Esophagus squamous epithelium (tissue), 5 donors: ENCODE results near the gene LRIT3. TPM values are rescaled to one million over a fixed set of nuclear protein-coding genes. Genes with fewer than 3 reads are reported as not detected.

Experiments used
- DNase-seq: peaks from one replicate; lab custom pipeline; 2025; lab: John Stamatoyannopoulos, UW
- H3K27ac ChIP-seq, 4 donors: fragments of 200-600 bp; sonication (generic); one replicate each; pipeline ENCODE4 v1.5.1; 2016 to 2019; ENCODE audit warnings: mild to moderate bottlenecking in 1 of 4
- H3K27me3 ChIP-seq, 4 donors: fragments of 200-600 bp; sonication (generic); 1 replicate in 3 of 4; 2 replicates in 1 of 4; pipeline versions ENCODE4 v1.5.1 to v1.6.0; 2017 to 2021; ENCODE audit warnings: antibody characterized with exemption in 1 of 4
- H3K36me3 ChIP-seq, 3 donors: fragments of 200-600 bp; sonication (generic); one replicate each; pipeline ENCODE4 v1.5.1; 2016 to 2019
- H3K4me1 ChIP-seq, 3 donors: fragments of 200-600 bp; sonication (generic); one replicate each; pipeline ENCODE4 v1.5.1; 2017 to 2019
- H3K4me3 ChIP-seq, 4 donors: fragments of 200-600 bp; sonication (generic); 1 replicate in 3 of 4; 2 replicates in 1 of 4; pipeline ENCODE4 v1.5.1; 2016 to 2019; ENCODE audit warnings: mild to moderate bottlenecking in 2 of 4, moderate library complexity in 1 of 4
- H3K9me3 ChIP-seq, 3 donors: fragments of 200-600 bp; sonication (generic); one replicate each; pipeline ENCODE4 v1.5.1; 2016 to 2019
- CTCF ChIP-seq, 6 experiments: fragments of 450-650 bp in 4 of 6; fragments of 200-600 bp in 2 of 6; sonication (generic) in 2 of 6; IDR thresholded peaks; one replicate each; pipeline ENCODE4 v1.5.1; 2016 to 2019; ENCODE audit warnings: antibody characterized with exemption in 6 of 6, mild to moderate bottlenecking in 4 of 6, moderate library complexity in 4 of 6
- POLR2A ChIP-seq, 4 donors: fragments of 450-650 bp; IDR thresholded peaks; one replicate each; pipeline ENCODE4 v1.6.1; 2017; ENCODE audit warnings: antibody characterized with exemption in 4 of 4, mild to moderate bottlenecking in 4 of 4, moderate library complexity in 3 of 4
- WGBS, 2 donors: methylation state at CpG; one replicate each; pipeline ENCODE4 v1.1.5; 2018; 5-methylcytosine and 5-hydroxymethylcytosine counted together
- intact Hi-C: fragments of 100-400 bp; cut with DNase I; formaldehyde crosslinking; loops from one replicate; pipeline ENCODE4 v1.15.0; 2022
- total RNA-seq, 4 donors: library from RNA; depleted of rRNA; stranded (reverse); fragments of >200 nt; gene quantifications; one replicate each; pipeline ENCODE4 v1.1.0, GENCODE V29; 2016
- donor health status: DM: yes; HTN: yes; CAD: no.

Gene LRIT3
- total RNA-seq, 4 donors from 2014 or later = 0.15 to 0.38 TPM; not detected in 2

- Histone ChIP-seq H3K36me3 (no peaks in the 10 kb centered on the region), H3K4me1 (peaks cover 0 to 13% (median 0%) of the 10 kb centered on the region in 3 donors), H3K9me3 (no peaks in the 10 kb centered on the region), H3K27ac (no peak overlapping the region), H3K27me3 (no peaks in the 10 kb centered on the region), H3K4me3 (no peak overlapping the region)
- no peak for DNase-seq
- intact Hi-C loops = no loop called here
- WGBS, 2 donors = 60 to 80% methylated on average over 2 of the region's 2 CpGs
- no peak for TF ChIP-seq CTCF (IDR thresholded peaks at IDR 0.05)
- TF ChIP-seq POLR2A (IDR thresholded peaks at IDR 0.05) = no peak
Observed at GRCh38 chr4:109913596-109914241, 65.8 kb downstream of the LRIT3 start.

GRCh38 chr4:109914322-109914721 is 66.4 kb downstream of the LRIT3 start:
- H3K36me3 ChIP-seq = no peaks in the 10 kb centered on the region
- H3K4me1 ChIP-seq = peaks cover 0 to 13% (median 0%) of the 10 kb centered on the region in 3 donors
- intact Hi-C loops = no loop called here
- no peak overlapping the region for H3K27ac ChIP-seq
- H3K27me3 ChIP-seq = no peaks in the 10 kb centered on the region
- WGBS, 2 donors = 69 to 72% methylated on average over 2 to 3 of the region's 3 CpGs
- H3K9me3 ChIP-seq = no peaks in the 10 kb centered on the region
- DNase-seq = no peak
- H3K4me3 ChIP-seq = no peak overlapping the region
- TF ChIP-seq POLR2A (IDR thresholded peaks at IDR 0.05) (no peak), CTCF (IDR thresholded peaks at IDR 0.05) (no peak)

- 72 to 73% methylated on average over 8 of the region's 8 CpGs for WGBS, 2 donors
- H3K4me3 ChIP-seq = no peak overlapping the region
- intact Hi-C loops = no loop called here
- no peaks in the 10 kb centered on the region for H3K36me3 ChIP-seq
- H3K9me3 ChIP-seq = no peaks in the 10 kb centered on the region
- H3K27ac ChIP-seq = no peak overlapping the region
- peaks cover 0 to 13% (median 0%) of the 10 kb centered on the region in 3 donors for H3K4me1 ChIP-seq
- DNase-seq = no peak
- no peak for TF ChIP-seq CTCF (IDR thresholded peaks at IDR 0.05)
- TF ChIP-seq POLR2A (IDR thresholded peaks at IDR 0.05) = no peak
- H3K27me3 ChIP-seq = no peaks in the 10 kb centered on the region
Observed at GRCh38 chr4:109915385-109916026, 67.6 kb downstream of the LRIT3 start.

GRCh38 chr4:109916027-109916409 is 68.1 kb downstream of the LRIT3 start:
- Histone ChIP-seq H3K4me1 (peaks cover 0 to 13% (median 0%) of the 10 kb centered on the region in 3 donors), H3K36me3 (no peaks in the 10 kb centered on the region), H3K27me3 (no peaks in the 10 kb centered on the region), H3K4me3 (no peak overlapping the region), H3K9me3 (no peaks in the 10 kb centered on the region), H3K27ac (no peak overlapping the region)
- intact Hi-C loops = no loop called here
- DNase-seq = no peak
- 54 to 60% methylated on average over 4 of the region's 4 CpGs for WGBS, 2 donors
- TF ChIP-seq POLR2A (IDR thresholded peaks at IDR 0.05) = no peak
- TF ChIP-seq CTCF (IDR thresholded peaks at IDR 0.05) = no peak

GRCh38 chr4:109921384-109921808 is 73.5 kb downstream of the LRIT3 start:
- no peak overlapping the region for H3K4me3 ChIP-seq
- TF ChIP-seq POLR2A (IDR thresholded peaks at IDR 0.05) (no peak), CTCF (IDR thresholded peaks at IDR 0.05) (no peak)
- H3K27me3 ChIP-seq = no peaks in the 10 kb centered on the region
- 36 to 53% methylated on average over 1 of the region's 1 CpG for WGBS, 2 donors
- no peak for DNase-seq
- no peaks in the 10 kb centered on the region for H3K4me1 ChIP-seq
- H3K27ac ChIP-seq = no peak overlapping the region
- intact Hi-C loops = no loop called here
- no peaks in the 10 kb centered on the region for H3K9me3 ChIP-seq
- H3K36me3 ChIP-seq = no peaks in the 10 kb centered on the region
